Measurements from ENCODE around the gene EEF1G.

Gene EEF1G

GRCh38 chr11:62513626-62514025 lies 60.1 kb downstream of the EEF1G start:
- Histone ChIP-seq H3K4me1 (ENCODE audit: control insufficient read depth, insufficient read depth, low read length, poor library complexity, severe bottlenecking) (no peaks in the 10 kb centered on the region), H3K4me3 (ENCODE audit: insufficient read depth, low read depth, low read length, poor library complexity, severe bottlenecking) (no peak overlapping the region), H3K9me3 (ENCODE audit: control insufficient read depth, low read length) (no peaks in the 10 kb centered on the region), H3K36me3 (ENCODE audit: control insufficient read depth, insufficient read depth, low read length) (peaks cover 41% of the 10 kb centered on the region), H3K27me3 (replicated peaks; ENCODE audit: control insufficient read depth, insufficient read depth, low read length, poor library complexity, severe bottlenecking) (no peaks in the 10 kb centered on the region), H3K27ac (ENCODE audit: insufficient read depth, low read length, poor library complexity, severe bottlenecking) (no peak overlapping the region)
- DNase-seq, result no peak

GRCh38 chr11:62512961-62513360 lies 60.7 kb downstream of the EEF1G start:
- no peak overlapping the region for H3K4me3 ChIP-seq (ENCODE audit: insufficient read depth, low read depth, low read length, poor library complexity, severe bottlenecking)
- H3K36me3 ChIP-seq (ENCODE audit: control insufficient read depth, insufficient read depth, low read length), result peaks cover 34% of the 10 kb centered on the region
- H3K27ac ChIP-seq (ENCODE audit: insufficient read depth, low read length, poor library complexity, severe bottlenecking), result no peak overlapping the region
- no peaks in the 10 kb centered on the region for H3K9me3 ChIP-seq (ENCODE audit: control insufficient read depth, low read length)
- no peaks in the 10 kb centered on the region for H3K27me3 ChIP-seq (replicated peaks; ENCODE audit: control insufficient read depth, insufficient read depth, low read length, poor library complexity, severe bottlenecking)
- no peak for DNase-seq
- H3K4me1 ChIP-seq (ENCODE audit: control insufficient read depth, insufficient read depth, low read length, poor library complexity, severe bottlenecking), result no peaks in the 10 kb centered on the region

Data from effector memory CD4-positive, alpha-beta T cell (primary cell).